ENCODE measurements around the gene RADX.
"Not testable (repeated sequence)": the region's sequence is repeated elsewhere in the genome, so short reads cannot be mapped to it uniquely, and the experiment has no call there.

RADX gene

GRCh38 chrX:106619797-106620196 lies 8.0 kb downstream of the RADX start:
- TF ChIP-seq ZFX (IDR thresholded peaks at IDR 0.05), result no peak
- peak; percentile 59 for TF ChIP-seq CTCF (conservative IDR thresholded peaks at IDR 0.05)
- no peak overlapping the region for H3K27ac ChIP-seq

GRCh38 chrX:106621836-106622235 lies 10.1 kb downstream of the RADX start:
- TF ChIP-seq CTCF (conservative IDR thresholded peaks at IDR 0.05) (no peak), ZFX (IDR thresholded peaks at IDR 0.05) (no peak)
- H3K27ac ChIP-seq, result no peak overlapping the region

- H3K27ac ChIP-seq, result no peak overlapping the region
- TF ChIP-seq CTCF (conservative IDR thresholded peaks at IDR 0.05) (no peak), ZFX (IDR thresholded peaks at IDR 0.05) (no peak)
These were observed 15.0 kb downstream of the RADX start for GRCh38 chrX:106626789-106627188.

- no peak overlapping the region for H3K27ac ChIP-seq
- TF ChIP-seq CTCF (conservative IDR thresholded peaks at IDR 0.05) (no peak), ZFX (IDR thresholded peaks at IDR 0.05) (no peak)
These were observed 19.8 kb downstream of the RADX start for GRCh38 chrX:106631615-106632014.

GRCh38 chrX:106649523-106650428 lies 38.0 kb downstream of the RADX start:
- H3K27ac ChIP-seq, result no peak overlapping the region
- TF ChIP-seq CTCF (conservative IDR thresholded peaks at IDR 0.05) (no peak), ZFX (IDR thresholded peaks at IDR 0.05) (no peak)

- not testable (repeated sequence) for H3K27ac ChIP-seq
These were observed 41.8 kb downstream of the RADX start for GRCh38 chrX:106653625-106654024.

- H3K27ac ChIP-seq, result no peak overlapping the region
- TF ChIP-seq CTCF (conservative IDR thresholded peaks at IDR 0.05) (no peak), ZFX (IDR thresholded peaks at IDR 0.05) (no peak)
These were observed 58.9 kb downstream of the RADX start for GRCh38 chrX:106670631-106671030.

- no peak overlapping the region for H3K27ac ChIP-seq
- TF ChIP-seq ZFX (IDR thresholded peaks at IDR 0.05) (no peak), CTCF (conservative IDR thresholded peaks at IDR 0.05) (no peak)
These were observed 60.7 kb downstream of the RADX start for GRCh38 chrX:106672527-106672926.

Measured in C4-2B (cell line).